ENCODE measurements around the gene THUMPD2.

The THUMPD2 gene

GRCh38 chr2:39735648-39736047 lies 43.4 kb downstream of the THUMPD2 start:
- Histone ChIP-seq H3K79me1 (ENCODE audit: low read depth, low read length) (no peaks in the 10 kb centered on the region), H3K4ac (ENCODE audit: low read length) (no peak overlapping the region), H3K14ac (ENCODE audit: low read length) (no peak overlapping the region), H3K4me3 (ENCODE audit: low read length in 2 of 2) (no peak overlapping the region), H2AK5ac (ENCODE audit: low read depth, low read length) (no peak overlapping the region), H2BK120ac (ENCODE audit: low read depth, low read length) (no peak overlapping the region), H3K4me2 (ENCODE audit: insufficient read depth, low read length, poor library complexity, severe bottlenecking) (no peak overlapping the region), H4K91ac (ENCODE audit: low read depth, low read length, poor library complexity) (no peak overlapping the region), H2BK15ac (ENCODE audit: low read length) (no peak overlapping the region), H4K8ac (ENCODE audit: low read depth, low read length) (no peak overlapping the region), H3K27me3 (ENCODE audit: control insufficient read depth in 3 of 3, insufficient read depth in 3 of 3, low read depth in 1 of 3, low read length in 3 of 3) (no peaks in the 10 kb centered on the region), H3K4me1 (ENCODE audit: control insufficient read depth in 2 of 2, insufficient read depth in 1 of 2, low read depth in 1 of 2, low read length in 2 of 2) (peaks cover 6 to 21% of the 10 kb centered on the region in 2 donors), H3K27ac (replicated peaks; ENCODE audit: low read length) (no peak overlapping the region), H3K23ac (ENCODE audit: low read depth, low read length, poor library complexity) (no peak overlapping the region), H3K36me3 (replicated peaks in 1 of 2; ENCODE audit: control insufficient read depth in 2 of 2, insufficient read depth in 2 of 2, low read length in 2 of 2) (peaks cover 10 to 16% of the 10 kb centered on the region in 2 donors), H2BK12ac (ENCODE audit: low read length) (no peak overlapping the region), H3K9ac (ENCODE audit: low read depth, low read length, poor library complexity) (no peak overlapping the region), H3K9me3 (replicated peaks in 1 of 2; ENCODE audit: control insufficient read depth in 2 of 2, insufficient read depth in 1 of 2, low read depth in 1 of 2, low read length in 2 of 2) (peaks cover 0 to 8% of the 10 kb centered on the region in 2 donors), H3K18ac (ENCODE audit: low read length) (no peak overlapping the region), H2AFZ (ENCODE audit: low read length) (no peak overlapping the region), H2BK5ac (ENCODE audit: low read length) (no peak overlapping the region)
- no peak for DNase-seq (ENCODE audit: low spot score)
- WGBS, 2 donors (ENCODE audit: extremely low coverage in 2 of 2, insufficient read length in 2 of 2, insufficient replicate concordance in 1 of 2), result no CpG with 5 or more reads among the region's 3 CpGs

GRCh38 chr2:39734445-39734844 lies 44.6 kb downstream of the THUMPD2 start:
- Histone ChIP-seq H2BK5ac (ENCODE audit: low read length) (no peak overlapping the region), H3K27ac (replicated peaks; ENCODE audit: low read length) (no peak overlapping the region), H3K79me1 (ENCODE audit: low read depth, low read length) (no peaks in the 10 kb centered on the region), H2BK120ac (ENCODE audit: low read depth, low read length) (no peak overlapping the region), H3K23ac (ENCODE audit: low read depth, low read length, poor library complexity) (no peak overlapping the region), H3K9ac (ENCODE audit: low read depth, low read length, poor library complexity) (no peak overlapping the region), H2BK15ac (ENCODE audit: low read length) (no peak overlapping the region), H3K4me1 (ENCODE audit: control insufficient read depth in 2 of 2, insufficient read depth in 1 of 2, low read depth in 1 of 2, low read length in 2 of 2) (peaks cover 6 to 21% of the 10 kb centered on the region in 2 donors), H2AFZ (ENCODE audit: low read length) (no peak overlapping the region), H3K36me3 (replicated peaks in 1 of 2; ENCODE audit: control insufficient read depth in 2 of 2, insufficient read depth in 2 of 2, low read length in 2 of 2) (peaks cover 6 to 10% of the 10 kb centered on the region in 2 donors), H3K9me3 (replicated peaks in 1 of 2; ENCODE audit: control insufficient read depth in 2 of 2, insufficient read depth in 1 of 2, low read depth in 1 of 2, low read length in 2 of 2) (peaks cover 0 to 8% of the 10 kb centered on the region in 2 donors), H3K4me3 (ENCODE audit: low read length in 2 of 2) (no peak overlapping the region), H3K4ac (ENCODE audit: low read length) (no peak overlapping the region), H3K4me2 (ENCODE audit: insufficient read depth, low read length, poor library complexity, severe bottlenecking) (no peak overlapping the region), H3K14ac (ENCODE audit: low read length) (no peak overlapping the region), H3K27me3 (ENCODE audit: control insufficient read depth in 3 of 3, insufficient read depth in 3 of 3, low read depth in 1 of 3, low read length in 3 of 3) (no peaks in the 10 kb centered on the region), H3K18ac (ENCODE audit: low read length) (no peak overlapping the region), H4K8ac (ENCODE audit: low read depth, low read length) (no peak overlapping the region), H4K91ac (ENCODE audit: low read depth, low read length, poor library complexity) (no peak overlapping the region), H2BK12ac (ENCODE audit: low read length) (no peak overlapping the region), H2AK5ac (ENCODE audit: low read depth, low read length) (no peak overlapping the region)
- DNase-seq (ENCODE audit: low spot score), result no peak

- DNase-seq (ENCODE audit: low spot score), result no peak
- no peak overlapping the region for H3K4me3 ChIP-seq (ENCODE audit: low read length in 2 of 2)
- no peaks in the 10 kb centered on the region for H3K27me3 ChIP-seq (ENCODE audit: control insufficient read depth in 3 of 3, insufficient read depth in 3 of 3, low read depth in 1 of 3, low read length in 3 of 3)
- H2BK120ac ChIP-seq (ENCODE audit: low read depth, low read length), result no peak overlapping the region
- H3K9ac ChIP-seq (ENCODE audit: low read depth, low read length, poor library complexity), result no peak overlapping the region
- no peaks in the 10 kb centered on the region for H3K79me1 ChIP-seq (ENCODE audit: low read depth, low read length)
- H2BK12ac ChIP-seq (ENCODE audit: low read length), result no peak overlapping the region
- no peak overlapping the region for H3K27ac ChIP-seq (replicated peaks; ENCODE audit: low read length)
- H2AFZ ChIP-seq (ENCODE audit: low read length), result no peak overlapping the region
- H3K4ac ChIP-seq (ENCODE audit: low read length), result no peak overlapping the region
- H3K36me3 ChIP-seq (replicated peaks in 1 of 2; ENCODE audit: control insufficient read depth in 2 of 2, insufficient read depth in 2 of 2, low read length in 2 of 2), result peaks cover 6 to 10% of the 10 kb centered on the region in 2 donors
- no peak overlapping the region for H4K8ac ChIP-seq (ENCODE audit: low read depth, low read length)
- no peak overlapping the region for H3K23ac ChIP-seq (ENCODE audit: low read depth, low read length, poor library complexity)
- WGBS, 2 donors (ENCODE audit: extremely low coverage in 2 of 2, insufficient read length in 2 of 2, insufficient replicate concordance in 1 of 2), result no CpG with 5 or more reads among the region's 10 CpGs
- peaks cover 0 to 8% of the 10 kb centered on the region in 2 donors for H3K9me3 ChIP-seq (replicated peaks in 1 of 2; ENCODE audit: control insufficient read depth in 2 of 2, insufficient read depth in 1 of 2, low read depth in 1 of 2, low read length in 2 of 2)
- H2BK5ac ChIP-seq (ENCODE audit: low read length), result no peak overlapping the region
- no peak overlapping the region for H2AK5ac ChIP-seq (ENCODE audit: low read depth, low read length)
- H3K4me2 ChIP-seq (ENCODE audit: insufficient read depth, low read length, poor library complexity, severe bottlenecking), result no peak overlapping the region
- H2BK15ac ChIP-seq (ENCODE audit: low read length), result no peak overlapping the region
- no peak overlapping the region for H4K91ac ChIP-seq (ENCODE audit: low read depth, low read length, poor library complexity)
- H3K14ac ChIP-seq (ENCODE audit: low read length), result no peak overlapping the region
- peaks cover 6 to 21% of the 10 kb centered on the region in 2 donors for H3K4me1 ChIP-seq (ENCODE audit: control insufficient read depth in 2 of 2, insufficient read depth in 1 of 2, low read depth in 1 of 2, low read length in 2 of 2)
- no peak overlapping the region for H3K18ac ChIP-seq (ENCODE audit: low read length)
Measured at GRCh38 chr2:39733070-39733674, 45.9 kb downstream of the THUMPD2 start.

GRCh38 chr2:39732482-39732881 lies 46.6 kb downstream of the THUMPD2 start:
- Histone ChIP-seq H2AFZ (ENCODE audit: low read length) (no peak overlapping the region), H3K9ac (ENCODE audit: low read depth, low read length, poor library complexity) (no peak overlapping the region), H3K18ac (ENCODE audit: low read length) (no peak overlapping the region), H4K8ac (ENCODE audit: low read depth, low read length) (no peak overlapping the region), H2BK120ac (ENCODE audit: low read depth, low read length) (no peak overlapping the region), H3K4me2 (ENCODE audit: insufficient read depth, low read length, poor library complexity, severe bottlenecking) (no peak overlapping the region), H2AK5ac (ENCODE audit: low read depth, low read length) (no peak overlapping the region), H3K79me1 (ENCODE audit: low read depth, low read length) (no peaks in the 10 kb centered on the region), H2BK5ac (ENCODE audit: low read length) (no peak overlapping the region), H3K14ac (ENCODE audit: low read length) (no peak overlapping the region), H2BK15ac (ENCODE audit: low read length) (no peak overlapping the region), H3K27me3 (ENCODE audit: control insufficient read depth in 3 of 3, insufficient read depth in 3 of 3, low read depth in 1 of 3, low read length in 3 of 3) (no peaks in the 10 kb centered on the region), H3K4me1 (ENCODE audit: control insufficient read depth in 2 of 2, insufficient read depth in 1 of 2, low read depth in 1 of 2, low read length in 2 of 2) (peaks cover 1 to 19% of the 10 kb centered on the region in 2 donors), H4K91ac (ENCODE audit: low read depth, low read length, poor library complexity) (no peak overlapping the region), H3K4me3 (ENCODE audit: low read length in 2 of 2) (no peak overlapping the region), H2BK12ac (ENCODE audit: low read length) (no peak overlapping the region), H3K4ac (ENCODE audit: low read length) (no peak overlapping the region), H3K9me3 (replicated peaks in 1 of 2; ENCODE audit: control insufficient read depth in 2 of 2, insufficient read depth in 1 of 2, low read depth in 1 of 2, low read length in 2 of 2) (peaks cover 0 to 8% of the 10 kb centered on the region in 2 donors), H3K36me3 (replicated peaks in 1 of 2; ENCODE audit: control insufficient read depth in 2 of 2, insufficient read depth in 2 of 2, low read length in 2 of 2) (peaks cover 6 to 10% of the 10 kb centered on the region in 2 donors), H3K23ac (ENCODE audit: low read depth, low read length, poor library complexity) (no peak overlapping the region), H3K27ac (replicated peaks; ENCODE audit: low read length) (no peak overlapping the region)
- no CpG with 5 or more reads among the region's 1 CpG for WGBS, 2 donors (ENCODE audit: extremely low coverage in 2 of 2, insufficient read length in 2 of 2, insufficient replicate concordance in 1 of 2)
- no peak for DNase-seq (ENCODE audit: low spot score)

All from neuronal stem cell (in vitro differentiated cells).